ENCODE results near the gene ZNF57.
A peak's percentile ranks its signal among the peaks of the same experiment; 100 is the strongest.
"Not testable (repeated sequence)": the region's sequence is repeated elsewhere in the genome, so short reads cannot be mapped to it uniquely, and the experiment has no call there.

The ZNF57 gene

GRCh38 chr19:2952953-2953481, 52.3 kb downstream of the ZNF57 start:
- Histone ChIP-seq H3K4me3 (ENCODE audit: low read depth in 1 of 2, low read length in 1 of 2) (no peak overlapping the region), H3K27me3 (no peaks in the 10 kb centered on the region), H3K36me3 (no peaks in the 10 kb centered on the region), H3K27ac (no peak overlapping the region), H3K4me1 (ENCODE audit: control insufficient read depth in 1 of 2, insufficient read depth in 1 of 2, low read depth in 1 of 2, low read length in 1 of 2) (peaks cover 15% of the 10 kb centered on the region in 2 experiments), H3K9me3 (no peaks in the 10 kb centered on the region)
- TF ChIP-seq CTCF (IDR thresholded peaks at IDR 0.05), result no peak

- no peak overlapping the region for H3K4me3 ChIP-seq (ENCODE audit: low read depth in 1 of 2, low read length in 1 of 2)
- H3K9me3 ChIP-seq, result no peaks in the 10 kb centered on the region
- no peaks in the 10 kb centered on the region for H3K27me3 ChIP-seq
- H3K27ac ChIP-seq, result no peak overlapping the region
- H3K4me1 ChIP-seq (ENCODE audit: control insufficient read depth in 1 of 2, insufficient read depth in 1 of 2, low read depth in 1 of 2, low read length in 1 of 2), result no peaks in the 10 kb centered on the region
- no peaks in the 10 kb centered on the region for H3K36me3 ChIP-seq
- TF ChIP-seq CTCF (IDR thresholded peaks at IDR 0.05), result no peak
These were observed 56.4 kb downstream of the ZNF57 start for GRCh38 chr19:2957160-2957559.

- Histone ChIP-seq H3K4me3 (ENCODE audit: low read depth in 1 of 2, low read length in 1 of 2) (no peak overlapping the region), H3K9me3 (no peaks in the 10 kb centered on the region), H3K36me3 (no peaks in the 10 kb centered on the region), H3K27ac (no peak overlapping the region), H3K27me3 (no peaks in the 10 kb centered on the region), H3K4me1 (ENCODE audit: control insufficient read depth in 1 of 2, insufficient read depth in 1 of 2, low read depth in 1 of 2, low read length in 1 of 2) (no peaks in the 10 kb centered on the region)
- no peak for TF ChIP-seq CTCF (IDR thresholded peaks at IDR 0.05)
These were observed 59.4 kb downstream of the ZNF57 start for GRCh38 chr19:2960120-2960519.

GRCh38 chr19:2962018-2962670, 61.4 kb downstream of the ZNF57 start:
- Histone ChIP-seq H3K27ac (no peak overlapping the region), H3K4me3 (ENCODE audit: low read depth in 1 of 2, low read length in 1 of 2) (no peak overlapping the region), H3K36me3 (no peaks in the 10 kb centered on the region), H3K4me1 (ENCODE audit: control insufficient read depth in 1 of 2, insufficient read depth in 1 of 2, low read depth in 1 of 2, low read length in 1 of 2) (no peaks in the 10 kb centered on the region), H3K9me3 (no peaks in the 10 kb centered on the region), H3K27me3 (no peaks in the 10 kb centered on the region)
- peak; percentile 41 for TF ChIP-seq CTCF (IDR thresholded peaks at IDR 0.05)

- no peak for TF ChIP-seq CTCF (IDR thresholded peaks at IDR 0.05)
- H3K27ac ChIP-seq, result no peak overlapping the region
- no peaks in the 10 kb centered on the region for H3K4me1 ChIP-seq (ENCODE audit: control insufficient read depth in 1 of 2, insufficient read depth in 1 of 2, low read depth in 1 of 2, low read length in 1 of 2)
- no peak overlapping the region for H3K4me3 ChIP-seq (ENCODE audit: low read depth in 1 of 2, low read length in 1 of 2)
- H3K9me3 ChIP-seq, result no peaks in the 10 kb centered on the region
- no peaks in the 10 kb centered on the region for H3K36me3 ChIP-seq
- peaks cover 2% of the 10 kb centered on the region for H3K27me3 ChIP-seq
These were observed 62.4 kb downstream of the ZNF57 start for GRCh38 chr19:2963122-2963521.

GRCh38 chr19:2963631-2964030, 62.9 kb downstream of the ZNF57 start:
- not testable (repeated sequence) for H3K36me3 ChIP-seq; H3K4me1 ChIP-seq (ENCODE audit: control insufficient read depth in 1 of 2, insufficient read depth in 1 of 2, low read depth in 1 of 2, low read length in 1 of 2); H3K27me3 ChIP-seq; H3K27ac ChIP-seq; H3K4me3 ChIP-seq (ENCODE audit: low read depth in 1 of 2, low read length in 1 of 2); H3K9me3 ChIP-seq
